Thymus (tissue), 11 donors: ENCODE measurements around the gene TGIF2. TPM values are rescaled to one million over a fixed set of nuclear protein-coding genes. Genes with fewer than 3 reads are reported as not detected.

Source experiments
- DNase-seq, 9 donors: peaks; one replicate each; pipeline ENCODE4 v3.0.0-alpha.2; 2013; ENCODE audit warnings: low spot score in 9 of 9, low read depth in 6 of 9, missing footprints in 1 of 9
- H3K27ac ChIP-seq, 2 donors: one replicate each; pipeline ENCODE4 v1.5.1; 2013; ENCODE audit warnings: control low read depth in 1 of 2, low read depth in 1 of 2, low read length in 1 of 2, mild to moderate bottlenecking in 1 of 2, moderate library complexity in 1 of 2
- H3K27me3 ChIP-seq, 2 donors: one replicate each; pipeline ENCODE4 v1.5.1; 2013; ENCODE audit warnings: low read length in 1 of 2; ENCODE audit not compliant: control insufficient read depth in 2 of 2, insufficient read depth in 1 of 2
- H3K36me3 ChIP-seq, 2 donors: one replicate each; pipeline ENCODE4 v1.5.1; 2013; ENCODE audit warnings: low read length in 1 of 2, mild to moderate bottlenecking in 1 of 2, moderate library complexity in 1 of 2; ENCODE audit not compliant: control insufficient read depth in 2 of 2, insufficient read depth in 2 of 2
- H3K4me1 ChIP-seq, 2 donors: one replicate each; pipeline ENCODE4 v1.5.1; 2013; ENCODE audit warnings: low read length in 2 of 2; ENCODE audit not compliant: control insufficient read depth in 2 of 2, insufficient read depth in 2 of 2
- H3K4me3 ChIP-seq, 2 donors: one replicate each; pipeline ENCODE4 v1.5.1; 2013; ENCODE audit warnings: low read length in 2 of 2, control low read depth in 1 of 2, mild to moderate bottlenecking in 1 of 2
- H3K9me3 ChIP-seq, 2 donors: one replicate each; pipeline ENCODE4 v1.5.1; 2013; ENCODE audit warnings: low read length in 1 of 2, mild to moderate bottlenecking in 1 of 2; ENCODE audit not compliant: control insufficient read depth in 2 of 2, insufficient read depth in 1 of 2
- WGBS: extraction: QIAGEN DNeasy Blood & Tissue Kit; methylation state at CpG from one replicate; pipeline ENCODE4 v1.1.7; 2013; 5-methylcytosine and 5-hydroxymethylcytosine counted together
- polyA plus RNA-seq: library from polyadenylated mRNA; stranded (reverse); fragments of 200-250 nt; gene quantifications from one replicate; pipeline ENCODE4 v1.2.3, GENCODE V29; 2013
- total RNA-seq: library from RNA; stranded (reverse); fragments of 120-200 nt; gene quantifications from one replicate; pipeline ENCODE4 v1.2.4, GENCODE V29; 2013
- donor health status: healthy.

Gene TGIF2
- total and polyA plus RNA-seq, 2 donors: 14.2 to 17.9 TPM

DNA sequence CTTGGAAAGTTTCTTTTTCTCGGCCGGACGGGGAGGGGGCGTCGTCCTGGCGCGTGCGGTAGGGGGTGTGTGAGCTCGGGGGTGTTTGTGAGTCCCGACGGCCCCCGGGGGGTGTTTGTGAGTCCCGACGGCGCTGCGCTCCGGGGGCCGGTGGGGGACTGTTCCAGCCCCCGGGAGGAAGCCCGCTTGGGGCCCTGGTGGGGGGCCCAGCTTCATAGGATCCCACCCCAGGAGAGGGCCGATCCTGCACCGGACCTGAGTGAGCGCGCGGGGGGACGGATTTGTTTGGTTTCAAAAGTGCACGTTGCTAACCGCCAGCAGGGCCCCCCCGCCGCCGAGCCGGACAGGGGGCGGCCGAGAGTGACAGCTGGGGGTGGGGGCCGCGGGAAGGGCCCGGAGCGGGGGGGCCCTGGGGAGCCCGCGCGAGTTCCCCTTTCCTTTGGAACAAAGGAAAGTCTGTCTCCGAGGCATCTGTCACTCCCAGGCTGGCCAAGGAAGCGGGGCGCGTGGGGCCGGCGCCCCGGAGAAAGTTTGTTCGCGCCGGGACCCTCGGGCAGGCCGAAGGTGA is 485 bp downstream of the TGIF2 start:
- Histone ChIP-seq H3K36me3 (peaks cover 6 to 7% of the 10 kb centered on the region in 2 donors), H3K4me1 (peaks cover 15 to 28% of the 10 kb centered on the region in 2 donors), H3K27me3 (no peaks in the 10 kb centered on the region), H3K27ac (peak overlapping the region; percentile 96 to 99), H3K4me3 (peak overlapping the region; percentile 91 to 97), H3K9me3 (no peaks in the 10 kb centered on the region)
- peak in 1 of 9 donors; percentile 58 for DNase-seq
- under 1% methylated on average over 53 of the region's 53 CpGs for WGBS

DNA sequence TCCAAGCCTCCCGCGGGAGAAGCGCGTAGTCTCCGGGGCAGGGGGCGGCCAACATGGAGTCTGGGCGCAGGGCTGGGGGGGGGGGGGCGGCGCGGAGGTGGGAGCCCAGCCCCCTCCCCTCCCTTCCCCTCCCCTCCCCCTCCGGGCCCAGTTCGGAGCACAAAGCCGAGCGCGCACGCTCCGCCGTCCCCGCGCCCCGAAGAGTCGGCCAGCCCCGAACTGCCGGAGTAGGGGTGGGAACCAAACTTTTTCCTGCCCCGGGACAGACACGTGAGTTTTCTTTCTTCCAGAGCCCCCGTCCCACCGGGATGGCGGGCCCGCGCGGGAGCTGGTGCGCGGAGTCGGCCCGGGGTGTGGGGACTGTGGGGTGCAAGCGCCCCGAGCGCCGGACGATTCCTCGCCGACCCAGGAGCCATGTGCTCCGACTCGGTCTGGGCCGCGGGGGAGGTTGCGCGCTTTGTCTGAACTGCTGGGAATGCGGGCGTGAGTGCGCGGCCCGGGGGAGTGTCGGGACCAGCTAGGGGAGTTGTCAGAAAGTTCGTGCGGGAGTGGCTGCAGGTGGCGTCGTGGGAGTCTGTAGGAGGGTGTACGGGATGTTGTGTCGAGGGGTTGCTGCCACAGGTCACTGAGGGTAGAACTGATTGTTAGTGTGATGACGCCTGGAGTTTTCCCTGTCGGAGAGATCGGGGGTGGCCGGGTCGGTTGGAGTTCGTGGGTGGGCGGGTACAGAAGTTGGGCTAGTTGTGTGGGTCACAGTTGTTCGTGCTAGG is 1.2 kb downstream of the TGIF2 start:
- H3K4me3 ChIP-seq: peak overlapping the region; percentile 91 to 97
- H3K27me3 ChIP-seq: no peaks in the 10 kb centered on the region
- peak in 5 of 9 donors; percentile 38 to 71 (median 46) for DNase-seq
- H3K4me1 ChIP-seq: peaks cover 15 to 28% of the 10 kb centered on the region in 2 donors
- H3K9me3 ChIP-seq: no peaks in the 10 kb centered on the region
- under 1% methylated on average over 59 of the region's 69 CpGs for WGBS
- H3K27ac ChIP-seq: peak overlapping the region; percentile 96 to 99
- peaks cover 10 to 13% of the 10 kb centered on the region in 2 donors for H3K36me3 ChIP-seq

DNA sequence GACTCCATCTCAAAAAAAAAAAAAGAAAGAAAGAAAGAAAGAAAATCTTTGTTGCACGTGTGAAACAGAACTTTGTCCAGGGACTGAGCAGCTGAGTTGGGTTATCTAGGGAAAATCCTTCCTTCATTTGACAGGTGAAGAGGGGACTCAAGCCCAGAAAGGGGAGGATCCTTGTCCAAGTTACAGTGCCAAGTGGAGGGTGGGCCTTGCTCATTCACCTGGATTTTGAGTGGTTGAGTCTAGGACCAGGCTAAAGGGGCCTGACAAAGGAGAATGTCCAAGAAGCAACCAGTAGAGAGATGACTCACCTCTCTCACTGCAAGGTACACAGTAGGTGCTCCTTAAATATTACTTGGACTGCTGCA is 2.7 kb downstream of the TGIF2 start:
- WGBS: 80% methylated on average over 1 of the region's 1 CpG
- H3K4me3 ChIP-seq: no peak overlapping the region

DNA sequence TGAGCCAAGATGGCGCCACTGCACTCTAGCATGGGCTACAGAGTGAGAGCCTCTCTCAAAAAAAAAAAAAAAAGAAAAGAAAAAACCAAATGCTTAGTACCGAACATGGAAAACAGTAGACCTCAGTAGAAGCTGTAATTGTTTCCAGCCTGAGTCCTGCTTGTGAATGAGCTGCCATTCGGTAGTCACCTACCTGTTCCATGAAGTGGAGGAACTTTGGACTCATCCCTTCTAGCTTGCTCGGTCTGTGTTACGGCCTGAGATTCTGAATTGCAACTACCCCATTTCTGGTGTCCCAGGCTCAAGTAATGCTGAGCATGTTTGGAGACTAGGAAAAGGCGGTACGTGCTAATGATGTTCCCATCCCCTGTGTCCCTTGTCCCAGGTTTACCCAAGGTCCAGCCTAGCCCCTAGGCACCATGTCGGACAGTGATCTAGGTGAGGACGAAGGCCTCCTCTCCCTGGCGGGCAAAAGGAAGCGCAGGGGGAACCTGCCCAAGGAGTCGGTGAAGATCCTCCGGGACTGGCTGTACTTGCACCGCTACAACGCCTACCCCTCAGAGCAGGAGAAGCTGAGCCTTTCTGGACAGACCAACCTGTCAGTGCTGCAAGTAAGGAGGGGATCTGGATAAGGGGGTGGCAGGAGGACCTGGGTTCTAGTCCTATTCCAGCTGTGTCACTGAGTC is 5.1 kb downstream of the TGIF2 start:
- H3K27me3 ChIP-seq: no peaks in the 10 kb centered on the region
- peaks cover 9 to 11% of the 10 kb centered on the region in 2 donors for H3K4me1 ChIP-seq
- H3K36me3 ChIP-seq: peaks cover 40 to 43% of the 10 kb centered on the region in 2 donors
- H3K9me3 ChIP-seq: no peaks in the 10 kb centered on the region
- no peak overlapping the region for H3K27ac ChIP-seq
- 98% methylated on average over 15 of the region's 15 CpGs for WGBS
- H3K4me3 ChIP-seq: no peak overlapping the region
- no peak for DNase-seq

More for the DNA sequence above, 2.7 kb downstream of the TGIF2 start:
- no peaks in the 10 kb centered on the region for H3K9me3 ChIP-seq
- no peak for DNase-seq
- H3K4me1 ChIP-seq: peaks cover 15 to 28% of the 10 kb centered on the region in 2 donors
- H3K36me3 ChIP-seq: peaks cover 22 to 26% of the 10 kb centered on the region in 2 donors
- H3K27me3 ChIP-seq: no peaks in the 10 kb centered on the region
- no peak overlapping the region for H3K27ac ChIP-seq

DNA sequence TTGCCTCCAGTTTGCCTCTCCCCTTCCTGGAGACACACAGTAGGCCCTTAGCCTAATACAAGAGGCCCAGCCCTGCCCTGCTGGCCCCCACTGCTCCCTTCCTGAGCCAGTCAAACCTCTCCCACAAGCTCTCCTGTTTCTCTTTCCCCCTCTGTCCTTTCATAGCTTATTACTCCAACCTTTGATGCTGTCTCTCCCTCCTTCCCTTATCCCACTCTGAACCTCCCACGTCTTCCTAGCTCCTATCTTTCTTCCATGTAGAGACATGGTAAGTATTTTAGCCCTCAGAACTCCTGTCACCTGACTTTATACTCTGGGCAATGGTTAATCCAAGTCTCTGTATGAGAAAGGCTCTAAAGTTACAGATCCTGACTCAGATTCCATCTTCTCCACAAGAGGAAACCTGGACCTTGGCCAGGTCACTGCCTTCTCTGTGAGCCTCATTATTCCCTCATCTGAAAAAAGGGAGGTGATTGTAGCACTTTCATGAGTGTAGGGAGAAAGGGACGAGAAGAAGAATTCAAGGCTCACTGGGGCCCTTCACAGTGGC is 6.7 kb downstream of the TGIF2 start:
- Histone ChIP-seq H3K36me3 (peaks cover 44 to 46% of the 10 kb centered on the region in 2 donors), H3K4me3 (no peak overlapping the region), H3K9me3 (no peaks in the 10 kb centered on the region), H3K27me3 (no peaks in the 10 kb centered on the region), H3K27ac (no peak overlapping the region), H3K4me1 (peaks cover 7% of the 10 kb centered on the region in 2 donors)
- DNase-seq: no peak
- 96% methylated on average over 2 of the region's 2 CpGs for WGBS

DNA sequence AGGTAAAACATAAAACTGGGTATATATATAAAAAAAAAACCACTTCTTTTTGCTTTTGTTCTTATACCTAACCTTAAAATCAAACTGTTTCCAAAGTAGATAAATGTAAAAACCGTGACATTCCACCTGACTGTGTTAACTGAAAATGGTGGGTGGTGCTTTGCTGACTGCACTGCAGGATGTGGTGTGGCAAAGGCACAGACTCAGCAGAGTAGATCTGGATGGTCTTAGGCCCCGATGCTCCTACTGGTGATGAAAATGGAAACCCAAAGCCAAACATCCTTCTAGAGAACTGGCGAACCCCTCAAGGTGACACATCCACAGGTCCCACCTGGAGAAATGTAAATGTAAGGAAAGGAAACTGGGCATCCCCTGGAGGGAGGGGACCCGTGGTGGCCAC is 8.9 kb downstream of the TGIF2 start:
- H3K36me3 ChIP-seq: peaks cover 62 to 63% of the 10 kb centered on the region in 2 donors
- H3K27me3 ChIP-seq: no peaks in the 10 kb centered on the region
- H3K27ac ChIP-seq: no peak overlapping the region
- peak in 1 of 9 donors; percentile 30 for DNase-seq
- H3K4me1 ChIP-seq: no peaks in the 10 kb centered on the region
- H3K9me3 ChIP-seq: no peaks in the 10 kb centered on the region
- no peak overlapping the region for H3K4me3 ChIP-seq
- 88% methylated on average over 4 of the region's 4 CpGs for WGBS

DNA sequence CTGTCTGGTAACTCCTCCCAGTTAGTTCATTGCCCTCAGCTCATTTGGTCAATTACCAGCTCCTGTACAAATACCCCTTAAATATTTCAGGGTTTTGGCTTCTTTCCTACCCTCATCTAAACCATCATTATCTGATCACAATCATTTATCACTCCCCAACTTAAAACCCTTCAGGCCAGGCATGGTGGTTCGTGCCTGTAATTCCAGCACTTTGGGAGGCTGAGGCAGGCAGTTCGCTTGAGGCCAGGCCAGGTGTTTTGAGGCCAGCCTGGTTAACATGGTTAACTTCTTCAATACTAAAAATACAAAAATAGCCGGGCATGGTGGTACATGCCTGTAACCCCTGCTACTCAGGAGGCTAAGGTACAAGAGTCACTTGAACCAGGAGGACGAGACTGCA is 9.4 kb downstream of the TGIF2 start:
- Histone ChIP-seq H3K4me1 (no peaks in the 10 kb centered on the region), H3K36me3 (peaks cover 63% of the 10 kb centered on the region in 2 donors), H3K27ac (no peak overlapping the region), H3K4me3 (no peak overlapping the region), H3K9me3 (no peaks in the 10 kb centered on the region), H3K27me3 (no peaks in the 10 kb centered on the region)
- no peak for DNase-seq
- 98% methylated on average over 4 of the region's 4 CpGs for WGBS

DNA sequence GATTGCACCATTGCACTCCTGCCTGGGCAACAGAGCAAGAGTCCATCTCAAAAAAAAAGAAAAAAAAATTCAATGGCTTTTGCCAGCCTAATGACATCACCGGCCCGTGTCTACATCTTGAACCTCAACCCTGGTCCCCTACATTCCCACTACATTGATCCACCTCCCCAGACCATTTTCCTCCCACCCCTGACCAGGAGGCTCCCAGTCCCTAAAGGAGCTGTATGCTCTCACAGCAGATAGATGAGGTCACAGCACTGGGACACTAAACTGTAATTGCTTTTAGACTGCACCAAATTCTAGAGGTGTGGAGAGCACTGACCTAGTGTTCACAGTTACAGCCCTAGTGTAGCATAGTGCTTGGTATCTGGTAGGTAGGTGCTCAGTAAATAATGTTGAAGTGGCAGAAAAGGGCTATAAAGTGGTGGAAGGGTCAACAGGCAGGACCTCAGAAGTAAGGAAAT is 10.7 kb downstream of the TGIF2 start:
- no peaks in the 10 kb centered on the region for H3K4me1 ChIP-seq
- no peak for DNase-seq
- no peaks in the 10 kb centered on the region for H3K9me3 ChIP-seq
- H3K27ac ChIP-seq: no peak overlapping the region
- 96% methylated on average over 2 of the region's 2 CpGs for WGBS
- no peaks in the 10 kb centered on the region for H3K27me3 ChIP-seq
- no peak overlapping the region for H3K4me3 ChIP-seq
- H3K36me3 ChIP-seq: peaks cover 64 to 66% of the 10 kb centered on the region in 2 donors
